Thoracic aorta (tissue), 2 donors: ENCODE data around the gene GMPPB. TPM values are rescaled to one million over a fixed set of nuclear protein-coding genes. Genes with fewer than 3 reads are reported as not detected.

Source experiments
- ATAC-seq: fragments of 150-250 bp; one replicate; pipeline ENCODE4 v1.8.0; 2017; ENCODE audit warnings: low read depth; ENCODE audit not compliant: insufficient number of reproducible peaks, low FRiP score
- DNase-seq: peaks from one replicate; pipeline ENCODE4 v3.0.0-alpha.2; 2020; ENCODE audit warnings: low spot score
- H3K27ac ChIP-seq, 2 donors: fragments of 200-600 bp; sonication (generic); 1 replicate in 1 of 2; 2 replicates in 1 of 2; pipeline ENCODE4 v1.5.1; 2016; ENCODE audit warnings: mild to moderate bottlenecking in 2 of 2, moderate library complexity in 2 of 2
- H3K27me3 ChIP-seq: fragments of 200-600 bp; sonication (generic); replicated peaks from 2 replicates; pipeline ENCODE4 v1.6.0; 2016; ENCODE audit warnings: mild to moderate bottlenecking; ENCODE audit not compliant: insufficient read depth
- H3K36me3 ChIP-seq: fragments of 200-600 bp; sonication (generic); one replicate; pipeline ENCODE4 v1.5.1; 2016
- H3K4me1 ChIP-seq, 2 donors: fragments of 200-600 bp; sonication (generic); 1 replicate in 1 of 2; 2 replicates in 1 of 2; pipeline versions ENCODE4 v1.5.1 to v1.6.0; 2016; ENCODE audit warnings: low read depth in 2 of 2, mild to moderate bottlenecking in 1 of 2; ENCODE audit not compliant: control insufficient read depth in 1 of 2
- H3K4me3 ChIP-seq: fragments of 200-600 bp; sonication (generic); 2 replicates; pipeline ENCODE4 v1.5.1; 2016; ENCODE audit warnings: mild to moderate bottlenecking
- H3K9me3 ChIP-seq: fragments of 200-600 bp; sonication (generic); 2 replicates; pipeline ENCODE4 v1.5.1; 2016
- CTCF ChIP-seq: fragments of 200-600 bp; sonication (generic); IDR thresholded peaks from one replicate; pipeline ENCODE4 v1.5.1; 2019; ENCODE audit warnings: antibody characterized with exemption
- total RNA-seq, 2 donors: library from RNA; depleted of rRNA; stranded (reverse); fragments of >200 nt; gene quantifications; one replicate each; pipeline versions ENCODE4 v1.1.0 to v1.2.3, GENCODE V29; 2016

Gene GMPPB
- total RNA-seq, 2 donors from 2014 or later, result 30.5 to 43.1 TPM

- H3K4me1 ChIP-seq, result peaks cover 7 to 18% of the 10 kb centered on the region in 2 donors
- no peaks in the 10 kb centered on the region for H3K9me3 ChIP-seq
- H3K36me3 ChIP-seq, result peaks cover 28% of the 10 kb centered on the region
- no peak for ATAC-seq
- no peaks in the 10 kb centered on the region for H3K27me3 ChIP-seq
- DNase-seq, result no peak
- no peak overlapping the region for H3K4me3 ChIP-seq
- no peak for TF ChIP-seq CTCF
- H3K27ac ChIP-seq, result no peak overlapping the region
Observed at GRCh38 chr3:49716691-49717210, 7.0 kb downstream of the GMPPB start.

GRCh38 chr3:49716169-49716568, 7.6 kb downstream of the GMPPB start:
- Histone ChIP-seq H3K9me3 (no peaks in the 10 kb centered on the region), H3K27me3 (no peaks in the 10 kb centered on the region), H3K36me3 (peaks cover 28% of the 10 kb centered on the region), H3K4me1 (peaks cover 7 to 18% of the 10 kb centered on the region in 2 donors), H3K4me3 (no peak overlapping the region), H3K27ac (no peak overlapping the region)
- no peak for ATAC-seq
- no peak for DNase-seq
- no peak for TF ChIP-seq CTCF

- ATAC-seq (no peak), DNase-seq (no peak)
- Histone ChIP-seq H3K27me3 (no peaks in the 10 kb centered on the region), H3K4me3 (no peak overlapping the region), H3K27ac (no peak overlapping the region), H3K4me1 (peaks cover 7 to 18% of the 10 kb centered on the region in 2 donors), H3K36me3 (peaks cover 30% of the 10 kb centered on the region), H3K9me3 (no peaks in the 10 kb centered on the region)
- TF ChIP-seq CTCF, result no peak
Observed at GRCh38 chr3:49715611-49716121, 8.1 kb downstream of the GMPPB start.

GRCh38 chr3:49714728-49715550, 8.8 kb downstream of the GMPPB start:
- no peak for DNase-seq
- H3K27me3 ChIP-seq, result no peaks in the 10 kb centered on the region

More at GRCh38 chr3:49714728-49715550, 8.8 kb downstream of the GMPPB start:
- H3K4me1 ChIP-seq, result peaks cover 7 to 12% of the 10 kb centered on the region in 2 donors
- TF ChIP-seq CTCF, result no peak
- H3K4me3 ChIP-seq, result no peak overlapping the region
- peaks cover 30% of the 10 kb centered on the region for H3K36me3 ChIP-seq
- H3K27ac ChIP-seq, result no peak overlapping the region
- H3K9me3 ChIP-seq, result no peaks in the 10 kb centered on the region
- ATAC-seq, result no peak
